Sigmoid colon (tissue), 7 donors: ENCODE measurements around the gene ITGA2. TPM values are rescaled to one million over a fixed set of nuclear protein-coding genes. Genes with fewer than 3 reads are reported as not detected.

Experiments
- DNase-seq: peaks from one replicate; pipeline ENCODE4 v3.0.0-alpha.2; 2019
- H3K27ac ChIP-seq, 4 donors: fragments of 200-600 bp; sonication (generic); one replicate each; pipeline ENCODE4 v1.5.1; 2016 to 2019; ENCODE audit warnings: mild to moderate bottlenecking in 1 of 4
- H3K27me3 ChIP-seq, 3 donors: fragments of 200-600 bp; sonication (generic); one replicate each; pipeline ENCODE4 v1.5.1; 2019; ENCODE audit warnings: mild to moderate bottlenecking in 1 of 3
- H3K36me3 ChIP-seq, 4 donors: fragments of 200-600 bp; sonication (generic); one replicate each; pipeline ENCODE4 v1.5.1; 2016 to 2019
- H3K4me1 ChIP-seq, 4 donors: fragments of 200-600 bp; sonication (generic); one replicate each; pipeline ENCODE4 v1.5.1; 2017 to 2019
- H3K4me3 ChIP-seq, 4 donors: fragments of 200-600 bp; sonication (generic); one replicate each; pipeline ENCODE4 v1.5.1; 2017 to 2019; ENCODE audit warnings: mild to moderate bottlenecking in 2 of 4, moderate library complexity in 1 of 4
- H3K9me3 ChIP-seq, 4 donors: fragments of 200-600 bp in 3 of 4; sonication (generic) in 3 of 4; one replicate each; pipeline versions ENCODE4 v1.5.1 to v1.6.1; 2013 to 2019
- EP300 ChIP-seq, 4 donors: sonication (generic); formaldehyde crosslinking; IDR thresholded peaks; one replicate each; pipeline ENCODE4 v1.6.1; 2017; ENCODE audit warnings: antibody characterized with exemption in 4 of 4
- POLR2A ChIP-seq, 2 donors: fragments of 450-650 bp; IDR thresholded peaks; one replicate each; pipeline ENCODE4 v1.6.1; 2016; ENCODE audit warnings: antibody characterized with exemption in 2 of 2, mild to moderate bottlenecking in 2 of 2, moderate library complexity in 2 of 2
- POLR2AphosphoS5 ChIP-seq, 4 donors: sonication (generic); formaldehyde crosslinking; IDR thresholded peaks; one replicate each; pipeline ENCODE4 v1.6.1; 2017; ENCODE audit warnings: antibody characterized with exemption in 4 of 4
- WGBS, 2 donors: extraction: QIAGEN DNeasy Blood & Tissue Kit; methylation state at CpG; one replicate each; pipeline ENCODE4 v1.1.7; 2013; 5-methylcytosine and 5-hydroxymethylcytosine counted together
- intact Hi-C: fragments of 100-400 bp; cut with DNase I; formaldehyde crosslinking; loops from one replicate; pipeline ENCODE4 v1.15.1; 2023
- polyA plus RNA-seq, 3 donors: library from polyadenylated mRNA; stranded (reverse); fragments of 200-250 nt; gene quantifications; one replicate each; pipeline ENCODE4 v1.2.3, GENCODE V29; 2013
- total RNA-seq, 4 donors: library from RNA; depleted of rRNA; stranded (reverse); fragments of >200 nt; gene quantifications; one replicate each; pipeline ENCODE4 v1.1.0, GENCODE V29; 2016
- TF ChIP-seq, protein P1 (sequence below), 4 experiments: fragments of 450-650 bp in 3 of 4; fragments of 200-600 bp in 1 of 4; IDR thresholded peaks; one replicate each; pipeline ENCODE4 v1.5.1; 2016 to 2019; ENCODE audit warnings: antibody characterized with exemption in 4 of 4, mild to moderate bottlenecking in 3 of 4, moderate library complexity in 2 of 4
- donor health status: healthy with polysubstance abuse.
- donor health status: Bipolar disorder and iron deficiency.
- donor health status: healthy.

Gene ITGA2
- total and polyA plus RNA-seq, 7 donors: 0.60 to 4.9 (median 1.4) TPM

DNA sequence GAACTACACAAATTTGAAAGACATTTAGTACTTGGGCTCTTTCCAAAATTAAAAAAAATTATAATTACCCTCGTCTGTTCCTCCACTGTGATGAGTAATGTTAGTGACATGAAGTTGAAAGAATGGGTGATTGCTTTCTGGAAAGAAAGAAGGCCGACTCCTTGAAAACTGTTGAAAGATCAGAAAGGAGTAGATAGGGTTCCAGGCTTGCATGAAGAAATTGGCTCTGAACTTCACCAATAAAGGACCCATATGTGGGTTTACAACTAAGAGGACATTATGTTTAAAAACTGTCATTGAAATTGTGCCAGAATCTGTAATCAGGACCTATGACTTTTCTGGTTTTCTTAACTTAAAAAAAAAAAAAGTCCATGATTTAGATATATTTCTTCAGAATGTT is 141.1 kb downstream of the ITGA2 start:
- Histone ChIP-seq H3K36me3 (no peaks in the 10 kb centered on the region), H3K27ac (no peak overlapping the region), H3K9me3 (no peaks in the 10 kb centered on the region), H3K27me3 (no peaks in the 10 kb centered on the region), H3K4me3 (no peak overlapping the region), H3K4me1 (no peaks in the 10 kb centered on the region)
- 51 to 64% methylated on average over 2 of the region's 2 CpGs for WGBS, 2 donors
- DNase-seq: no peak
- TF ChIP-seq, protein P1, sequence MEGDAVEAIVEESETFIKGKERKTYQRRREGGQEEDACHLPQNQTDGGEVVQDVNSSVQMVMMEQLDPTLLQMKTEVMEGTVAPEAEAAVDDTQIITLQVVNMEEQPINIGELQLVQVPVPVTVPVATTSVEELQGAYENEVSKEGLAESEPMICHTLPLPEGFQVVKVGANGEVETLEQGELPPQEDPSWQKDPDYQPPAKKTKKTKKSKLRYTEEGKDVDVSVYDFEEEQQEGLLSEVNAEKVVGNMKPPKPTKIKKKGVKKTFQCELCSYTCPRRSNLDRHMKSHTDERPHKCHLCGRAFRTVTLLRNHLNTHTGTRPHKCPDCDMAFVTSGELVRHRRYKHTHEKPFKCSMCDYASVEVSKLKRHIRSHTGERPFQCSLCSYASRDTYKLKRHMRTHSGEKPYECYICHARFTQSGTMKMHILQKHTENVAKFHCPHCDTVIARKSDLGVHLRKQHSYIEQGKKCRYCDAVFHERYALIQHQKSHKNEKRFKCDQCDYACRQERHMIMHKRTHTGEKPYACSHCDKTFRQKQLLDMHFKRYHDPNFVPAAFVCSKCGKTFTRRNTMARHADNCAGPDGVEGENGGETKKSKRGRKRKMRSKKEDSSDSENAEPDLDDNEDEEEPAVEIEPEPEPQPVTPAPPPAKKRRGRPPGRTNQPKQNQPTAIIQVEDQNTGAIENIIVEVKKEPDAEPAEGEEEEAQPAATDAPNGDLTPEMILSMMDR (IDR thresholded peaks at IDR 0.05): no peak
- no peak for TF ChIP-seq POLR2A (IDR thresholded peaks at IDR 0.05)
- intact Hi-C loops: no loop called here

- no peaks in the 10 kb centered on the region for H3K36me3 ChIP-seq
- H3K9me3 ChIP-seq: no peaks in the 10 kb centered on the region
- no peaks in the 10 kb centered on the region for H3K27me3 ChIP-seq
- TF ChIP-seq, protein P1 (IDR thresholded peaks at IDR 0.05): no peak
- TF ChIP-seq POLR2AphosphoS5 (IDR thresholded peaks at IDR 0.05): no peak
- no peak for TF ChIP-seq POLR2A (IDR thresholded peaks at IDR 0.05)
- no peak for TF ChIP-seq EP300 (IDR thresholded peaks at IDR 0.05)
- H3K4me3 ChIP-seq: no peak overlapping the region
- 96 to 99% methylated on average over 1 of the region's 1 CpG for WGBS, 2 donors
- no peak for DNase-seq
- intact Hi-C loops: no loop called here
- no peak overlapping the region for H3K27ac ChIP-seq
- no peaks in the 10 kb centered on the region for H3K4me1 ChIP-seq
Observed at GRCh38 chr5:53133020-53133419, 143.9 kb downstream of the ITGA2 start.

Other genes starting within 250 kb of the ITGA2 start
- 100 to 1,000 TPM; 162 to 511 (median 209) TPM for gene ITGA1, start 201.4 kb upstream of the ITGA2 start, total RNA-seq
- 1 to 10 TPM; 1.8 to 8.0 (median 4.4) TPM for gene ITGA1, start 201.4 kb upstream of the ITGA2 start, polyA plus RNA-seq
- gene PELO, start 201.4 kb upstream of the ITGA2 start, total RNA-seq: 10 to 100 TPM; 37.1 to 60.1 (median 44.7) TPM
- gene PELO, start 201.4 kb upstream of the ITGA2 start, polyA plus RNA-seq: 1 to 10 TPM; 3.9 to 8.3 (median 7.8) TPM
- gene MOCS2, start 120.4 kb downstream of the ITGA2 start, total RNA-seq: 10 to 100 TPM; 56.5 to 92.7 (median 80.1) TPM
- gene MOCS2, start 120.4 kb downstream of the ITGA2 start, polyA plus RNA-seq: 10 to 100 TPM; 30.5 to 56.5 (median 54.1) TPM